Prostate gland (tissue), 2 donors: ENCODE results near the gene CDYL2.

Experiments used
- CTCF ChIP-seq, 4 experiments: fragments of 200-600 bp in 2 of 4; fragments of 450-650 bp in 2 of 4; sonication (generic) in 2 of 4; IDR thresholded peaks; 1 replicate in 3 of 4; 2 replicates in 1 of 4; pipeline ENCODE4 v1.5.1; 2016 to 2019; ENCODE audit warnings: antibody characterized with exemption in 4 of 4, mild to moderate bottlenecking in 2 of 4, moderate library complexity in 2 of 4
- POLR2A ChIP-seq: fragments of 450-650 bp; IDR thresholded peaks from one replicate; pipeline ENCODE4 v1.6.1; 2016; ENCODE audit warnings: antibody characterized with exemption, mild to moderate bottlenecking

GRCh38 chr16:80614908-80615671 lies 189.3 kb downstream of the CDYL2 start:
- no peak for TF ChIP-seq CTCF (IDR thresholded peaks at IDR 0.05)
- no peak for TF ChIP-seq POLR2A
